HG02852 (cell line): ENCODE measurements around the gene SRP72.

Experiments used
- ATAC-seq: cut with Tn5 transposase; IDR thresholded peaks from one replicate; pipeline ENCODE4 v1.9.1; 2021; ENCODE audit warnings: mild to moderate bottlenecking, moderate library complexity; ENCODE audit not compliant: unreplicated experiment

The SRP72 gene

GRCh38 chr4:56544573-56545131 lies 77.2 kb downstream of the SRP72 start:
- peak; percentile 98 for ATAC-seq

GRCh38 chr4:56550642-56551041 lies 83.2 kb downstream of the SRP72 start:
- no peak for ATAC-seq

GRCh38 chr4:56551516-56551915 lies 84.1 kb downstream of the SRP72 start:
- ATAC-seq: no peak

- ATAC-seq: no peak
Observed at GRCh38 chr4:56552273-56552672, 84.9 kb downstream of the SRP72 start.
